HG02852 (cell line): ENCODE data around the gene AKIRIN1.
"Not testable (repeated sequence)": the region's sequence is repeated elsewhere in the genome, so short reads cannot be mapped to it uniquely, and the experiment has no call there.

ENCODE experiments used
- ATAC-seq: cut with Tn5 transposase; IDR thresholded peaks from one replicate; pipeline ENCODE4 v1.9.1; 2021; ENCODE audit warnings: mild to moderate bottlenecking, moderate library complexity; ENCODE audit not compliant: unreplicated experiment

Gene AKIRIN1

GRCh38 chr1:38990738-38991637 lies at the start of gene AKIRIN1:
TSS of gene AKIRIN1 (plus strand) at chr1:38991276. CDS start at chr1:38991381, 105 bp downstream.
- peak; percentile 92 for ATAC-seq

GRCh38 chr1:38941527-38942019 lies 49.5 kb upstream of the AKIRIN1 start, which contains the start of gene RHBDL2:
TSS of gene RHBDL2 (minus strand) at chr1:38941830. CDS start at chr1:38919212, 22,618 bp downstream.
- no peak for ATAC-seq

- no peak for ATAC-seq
Measured at GRCh38 chr1:38942664-38943428, 48.2 kb upstream of the AKIRIN1 start.

GRCh38 chr1:38944547-38944946 lies 46.5 kb upstream of the AKIRIN1 start:
- ATAC-seq = no peak

GRCh38 chr1:38950553-38950952 lies 40.5 kb upstream of the AKIRIN1 start:
- no peak for ATAC-seq

GRCh38 chr1:38953433-38953860 lies 37.6 kb upstream of the AKIRIN1 start:
- ATAC-seq = no peak

- no peak for ATAC-seq
Measured at GRCh38 chr1:38958967-38959366, 32.1 kb upstream of the AKIRIN1 start.

- no peak for ATAC-seq
Measured at GRCh38 chr1:38962113-38962512, 29.0 kb upstream of the AKIRIN1 start.

GRCh38 chr1:38962560-38962959 lies 28.5 kb upstream of the AKIRIN1 start:
- no peak for ATAC-seq

GRCh38 chr1:38964140-38964548 lies 26.9 kb upstream of the AKIRIN1 start:
- no peak for ATAC-seq

- ATAC-seq = not testable (repeated sequence)
Measured at GRCh38 chr1:38973145-38973544, 17.9 kb upstream of the AKIRIN1 start.

- ATAC-seq = no peak
Measured at GRCh38 chr1:38973659-38974437, 17.2 kb upstream of the AKIRIN1 start.

- not testable (repeated sequence) for ATAC-seq
Measured at GRCh38 chr1:38977399-38978244, 13.5 kb upstream of the AKIRIN1 start.

GRCh38 chr1:38978245-38978542 lies 12.9 kb upstream of the AKIRIN1 start:
- not testable (repeated sequence) for ATAC-seq

GRCh38 chr1:38979380-38979779 lies 11.7 kb upstream of the AKIRIN1 start:
- ATAC-seq = not testable (repeated sequence)

- ATAC-seq = no peak
Measured at GRCh38 chr1:38989979-38990378, 1.1 kb upstream of the AKIRIN1 start.

- no peak for ATAC-seq
Measured at GRCh38 chr1:38990386-38990737, 714 bp upstream of the AKIRIN1 start.

GRCh38 chr1:38991638-38992411 lies 749 bp downstream of the AKIRIN1 start:
- ATAC-seq = peak; percentile 1

GRCh38 chr1:38992412-38993111 lies 1.5 kb downstream of the AKIRIN1 start:
- no peak for ATAC-seq
